ENCODE data around the gene NCKAP5L.

Gene NCKAP5L

GRCh38 chr12:49806877-49807276 is 21.3 kb downstream of the NCKAP5L start:
- no peak for DNase-seq (ENCODE audit: low read depth)
- H3K4me3 ChIP-seq (ENCODE audit: low read depth, low read length): no peak overlapping the region
- TF ChIP-seq, protein P1, sequence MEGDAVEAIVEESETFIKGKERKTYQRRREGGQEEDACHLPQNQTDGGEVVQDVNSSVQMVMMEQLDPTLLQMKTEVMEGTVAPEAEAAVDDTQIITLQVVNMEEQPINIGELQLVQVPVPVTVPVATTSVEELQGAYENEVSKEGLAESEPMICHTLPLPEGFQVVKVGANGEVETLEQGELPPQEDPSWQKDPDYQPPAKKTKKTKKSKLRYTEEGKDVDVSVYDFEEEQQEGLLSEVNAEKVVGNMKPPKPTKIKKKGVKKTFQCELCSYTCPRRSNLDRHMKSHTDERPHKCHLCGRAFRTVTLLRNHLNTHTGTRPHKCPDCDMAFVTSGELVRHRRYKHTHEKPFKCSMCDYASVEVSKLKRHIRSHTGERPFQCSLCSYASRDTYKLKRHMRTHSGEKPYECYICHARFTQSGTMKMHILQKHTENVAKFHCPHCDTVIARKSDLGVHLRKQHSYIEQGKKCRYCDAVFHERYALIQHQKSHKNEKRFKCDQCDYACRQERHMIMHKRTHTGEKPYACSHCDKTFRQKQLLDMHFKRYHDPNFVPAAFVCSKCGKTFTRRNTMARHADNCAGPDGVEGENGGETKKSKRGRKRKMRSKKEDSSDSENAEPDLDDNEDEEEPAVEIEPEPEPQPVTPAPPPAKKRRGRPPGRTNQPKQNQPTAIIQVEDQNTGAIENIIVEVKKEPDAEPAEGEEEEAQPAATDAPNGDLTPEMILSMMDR (IDR thresholded peaks at IDR 0.05; ENCODE audit: insufficient read depth, low read depth, low read length, missing control alignments): no peak

DNA sequence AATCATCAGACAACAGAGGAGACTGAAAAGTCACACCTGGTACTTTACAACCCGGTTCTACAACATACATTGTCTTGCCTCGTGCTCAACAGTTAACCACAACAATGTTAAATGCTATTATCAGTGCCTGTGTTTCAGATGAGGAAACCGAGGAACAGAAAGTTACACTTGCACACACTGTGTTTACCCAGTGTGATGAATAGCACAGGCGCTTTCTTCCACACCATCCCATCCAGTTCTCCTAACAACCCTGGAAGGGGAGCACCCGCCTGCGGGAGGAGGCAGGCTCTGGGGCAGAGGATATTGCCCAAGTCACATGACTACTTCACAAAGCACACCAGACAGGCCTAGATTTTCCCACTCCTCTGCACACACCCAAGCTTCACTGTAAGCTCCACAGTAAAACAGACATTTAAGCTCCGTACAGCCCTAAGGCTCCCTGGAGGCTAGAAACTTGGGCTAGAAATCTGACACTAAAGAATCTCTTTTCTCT is 21.8 kb downstream of the NCKAP5L start:
- no peak overlapping the region for H3K4me3 ChIP-seq (ENCODE audit: low read depth, low read length)
- TF ChIP-seq, protein P1 (IDR thresholded peaks at IDR 0.05; ENCODE audit: insufficient read depth, low read depth, low read length, missing control alignments): no peak
- no peak for DNase-seq (ENCODE audit: low read depth)

DNA sequence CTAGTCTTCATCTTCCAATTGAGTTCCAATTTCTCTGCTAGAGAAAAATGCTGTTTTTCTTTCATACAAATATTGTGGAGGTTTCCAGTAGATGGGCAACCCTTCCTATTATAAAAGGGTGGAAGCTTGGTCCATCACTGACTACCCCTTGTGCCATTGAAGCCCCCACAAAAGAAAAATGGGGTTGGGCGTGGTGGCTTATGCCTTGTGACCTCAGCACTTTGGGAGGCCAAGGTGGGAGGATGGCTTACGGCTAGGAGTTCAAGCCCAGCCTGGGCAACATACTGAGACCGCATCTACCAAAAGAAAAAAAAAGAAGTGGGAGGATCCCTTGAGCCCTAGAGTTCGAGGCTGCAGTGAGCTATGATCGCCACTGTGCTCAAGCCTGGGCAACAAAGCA is 22.8 kb downstream of the NCKAP5L start:
- H3K4me3 ChIP-seq (ENCODE audit: low read depth, low read length): no peak overlapping the region
- TF ChIP-seq, protein P1 (IDR thresholded peaks at IDR 0.05; ENCODE audit: insufficient read depth, low read depth, low read length, missing control alignments): no peak
- DNase-seq (ENCODE audit: low read depth): no peak

DNA sequence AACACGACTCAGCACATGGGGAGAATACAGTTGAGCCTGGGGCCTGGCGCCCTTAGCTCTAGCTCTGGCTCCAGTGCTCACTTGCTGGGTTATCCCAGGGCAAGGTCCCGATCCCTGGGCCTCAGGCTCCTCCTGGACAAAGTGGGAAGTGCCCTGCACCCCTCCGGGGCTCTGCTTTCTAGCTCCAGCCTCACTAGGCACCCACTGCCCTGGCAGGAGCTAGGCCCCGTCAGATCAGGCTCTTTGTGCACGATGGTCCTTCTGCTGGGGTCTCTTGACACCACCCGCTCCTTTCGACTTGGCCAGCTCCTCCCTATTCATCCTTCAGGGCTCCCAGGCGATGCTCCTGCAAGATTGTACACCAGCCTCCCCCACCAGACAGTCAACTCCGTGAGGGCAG is 23.4 kb downstream of the NCKAP5L start:
- TF ChIP-seq, protein P1 (IDR thresholded peaks at IDR 0.05; ENCODE audit: insufficient read depth, low read depth, low read length, missing control alignments): no peak
- no peak for DNase-seq (ENCODE audit: low read depth)
- no peak overlapping the region for H3K4me3 ChIP-seq (ENCODE audit: low read depth, low read length)

DNA sequence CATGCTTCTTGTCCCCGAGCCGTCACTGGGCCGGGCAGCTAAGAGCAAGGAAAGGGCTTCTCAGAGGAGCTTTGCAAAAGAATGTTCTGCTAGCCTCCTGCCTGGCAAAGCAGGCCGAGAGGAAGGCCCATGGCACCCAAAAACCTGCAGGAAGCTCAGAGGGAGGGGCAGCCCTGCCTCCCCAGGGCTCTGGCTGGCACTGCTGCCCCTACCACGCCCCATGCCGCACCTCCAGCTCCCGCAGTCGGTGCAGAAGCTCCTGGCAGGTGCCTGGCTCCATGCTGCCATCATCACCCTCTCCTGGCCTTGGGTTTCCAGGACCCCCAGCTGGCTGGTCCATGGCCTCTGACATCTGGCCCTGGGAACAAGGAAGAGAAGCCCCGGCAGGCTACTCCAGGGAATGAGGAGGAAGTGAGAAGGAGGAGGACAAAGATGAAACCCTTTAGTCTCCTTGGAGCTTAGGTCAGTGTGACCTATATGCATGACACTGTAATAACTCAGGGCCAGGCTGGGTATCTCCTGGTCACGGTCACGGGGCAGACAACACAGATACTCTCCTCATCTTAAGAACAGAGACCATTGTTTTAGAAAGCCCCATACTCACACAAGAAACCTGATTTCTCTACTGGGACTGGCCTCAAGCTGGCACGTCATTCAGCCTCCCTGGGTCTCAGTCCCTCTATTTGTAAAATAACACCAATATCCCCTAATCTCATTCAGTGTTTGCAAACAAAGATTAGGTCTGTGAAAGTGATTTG is 24.3 kb downstream of the NCKAP5L start:
- no peak for DNase-seq (ENCODE audit: low read depth)
- TF ChIP-seq, protein P1 (IDR thresholded peaks at IDR 0.05; ENCODE audit: insufficient read depth, low read depth, low read length, missing control alignments): no peak
- H3K4me3 ChIP-seq (ENCODE audit: low read depth, low read length): no peak overlapping the region

GRCh38 chr12:49801141-49802063 is 26.8 kb downstream of the NCKAP5L start:
- TF ChIP-seq, protein P1 (IDR thresholded peaks at IDR 0.05; ENCODE audit: insufficient read depth, low read depth, low read length, missing control alignments): no peak
- H3K4me3 ChIP-seq (ENCODE audit: low read depth, low read length): no peak overlapping the region
- no peak for DNase-seq (ENCODE audit: low read depth)

All from GM12865 (cell line).